GM21529 (cell line): Measurements from ENCODE around the gene PCDHGA9.
"Not testable (repeated sequence)": the region's sequence is repeated elsewhere in the genome, so short reads cannot be mapped to it uniquely, and the experiment has no call there.

ENCODE experiments used
- ATAC-seq: cut with Tn5 transposase; IDR thresholded peaks from one replicate; pipeline ENCODE4 v1.9.1; 2021; ENCODE audit not compliant: unreplicated experiment

The PCDHGA9 gene

GRCh38 chr5:141413540-141414069 lies 11.0 kb downstream of the PCDHGA9 start:
- no peak for ATAC-seq

GRCh38 chr5:141414548-141415274 lies 12.1 kb downstream of the PCDHGA9 start:
- not testable (repeated sequence) for ATAC-seq

- ATAC-seq = not testable (repeated sequence)
These were observed 12.7 kb downstream of the PCDHGA9 start for GRCh38 chr5:141415275-141415618.

GRCh38 chr5:141417494-141418172 lies 15.1 kb downstream of the PCDHGA9 start, which contains the start of gene PCDHGB7:
PCDHGB7 (plus strand) TSS chr5:141417677; CDS start chr5:141417860, 183 bp downstream.
- ATAC-seq = peak; percentile 73

- ATAC-seq = no peak
These were observed 16.7 kb downstream of the PCDHGA9 start for GRCh38 chr5:141419074-141419880.

GRCh38 chr5:141420855-141421488 lies 18.4 kb downstream of the PCDHGA9 start, which contains the start of gene PCDHGA11:
PCDHGA11 (plus strand) TSS chr5:141421051; CDS start chr5:141421228, 177 bp downstream.
- ATAC-seq = no peak

GRCh38 chr5:141421489-141421855 lies 18.9 kb downstream of the PCDHGA9 start:
- ATAC-seq = no peak

GRCh38 chr5:141422742-141423291 lies 20.2 kb downstream of the PCDHGA9 start:
- no peak for ATAC-seq

- ATAC-seq = no peak
These were observed 25.3 kb downstream of the PCDHGA9 start for GRCh38 chr5:141427783-141428426.

- peak; percentile 93 for ATAC-seq
These were observed 27.9 kb downstream of the PCDHGA9 start, which contains the start of gene PCDHGA12 for GRCh38 chr5:141430332-141431113. PCDHGA12 (plus strand) TSS chr5:141430507; CDS start chr5:141430760, 253 bp downstream.

GRCh38 chr5:141431286-141431685 lies 28.7 kb downstream of the PCDHGA9 start:
- peak; percentile 32 for ATAC-seq

GRCh38 chr5:141432308-141432707 lies 29.7 kb downstream of the PCDHGA9 start:
- not testable (repeated sequence) for ATAC-seq

GRCh38 chr5:141432726-141433125 lies 30.1 kb downstream of the PCDHGA9 start:
- not testable (repeated sequence) for ATAC-seq

GRCh38 chr5:141434006-141434405 lies 31.4 kb downstream of the PCDHGA9 start:
- ATAC-seq = no peak

GRCh38 chr5:141437221-141437620 lies 34.6 kb downstream of the PCDHGA9 start:
- no peak for ATAC-seq

- no peak for ATAC-seq
These were observed 37.0 kb downstream of the PCDHGA9 start for GRCh38 chr5:141439411-141440141.

GRCh38 chr5:141440341-141440740 lies 37.8 kb downstream of the PCDHGA9 start:
- ATAC-seq = no peak

- ATAC-seq = no peak
These were observed 39.1 kb downstream of the PCDHGA9 start for GRCh38 chr5:141441571-141442170.
